ENCODE data around the gene CAMSAP3. TPM values are rescaled to one million over a fixed set of nuclear protein-coding genes. Genes with fewer than 3 reads are reported as not detected.
"Not testable (repeated sequence)": the region's sequence is repeated elsewhere in the genome, so short reads cannot be mapped to it uniquely, and the experiment has no call there.

Gene CAMSAP3
- total and polyA plus RNA-seq, 2 donors (not counting 1 experiment from before 2014, with no cell fraction given): 1.0 to 1.3 TPM

DNA sequence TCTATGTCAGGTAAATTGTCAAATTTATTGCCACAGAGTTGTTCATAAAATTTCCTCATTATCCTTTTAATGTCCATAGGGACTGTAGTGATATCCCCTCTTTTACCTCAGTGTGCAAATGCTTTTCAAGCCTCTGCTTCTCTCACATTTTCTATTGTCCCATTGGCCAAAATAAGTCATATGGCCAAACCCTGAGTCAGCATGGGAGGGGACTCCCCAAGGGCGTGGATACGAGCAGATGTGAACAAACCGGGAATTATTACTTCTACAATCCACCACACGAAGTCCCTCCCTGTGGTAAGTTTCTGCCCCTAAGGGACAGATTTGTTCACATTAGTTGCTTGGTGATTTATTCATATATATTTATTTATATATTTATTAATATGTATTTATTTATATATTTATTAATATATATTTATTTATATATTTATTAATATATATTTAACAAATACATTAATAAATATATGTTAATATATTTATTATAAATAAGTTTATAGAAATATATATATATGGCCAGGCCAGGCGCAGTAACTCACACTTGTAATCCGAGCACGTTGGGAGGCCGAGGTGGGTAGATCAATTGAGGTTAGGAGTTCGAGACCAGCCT, 20.1 kb upstream of the CAMSAP3 start:
- H2AFZ ChIP-seq (ENCODE audit: insufficient read depth, low read depth, low read length, poor library complexity, severe bottlenecking): no peak overlapping the region
- no peak overlapping the region for H3K4me2 ChIP-seq (replicated peaks; ENCODE audit: low read depth, low read length, poor library complexity, severe bottlenecking)
- no peaks in the 10 kb centered on the region for H3K36me3 ChIP-seq (replicated peaks in 1 of 2; ENCODE audit: control extremely low read depth in 1 of 2, control insufficient read depth in 1 of 2, extremely low read depth in 1 of 2, insufficient read depth in 2 of 2, low read length in 1 of 2)
- H4K20me1 ChIP-seq (ENCODE audit: control insufficient read depth, insufficient read depth, low read length, poor library complexity, severe bottlenecking): no peaks in the 10 kb centered on the region
- DNase-seq (no peak), ATAC-seq (ENCODE audit: low read depth) (no peak)
- Mint-ChIP-seq H3K9me3 (ENCODE audit: insufficient read depth) (no peaks in the 10 kb centered on the region), H3K27me3 (peaks cover 10% of the 10 kb centered on the region), H3K4me3 (no peak overlapping the region), H3K4me1 (no peaks in the 10 kb centered on the region), H3K27ac (no peak overlapping the region)
- CTCF ChIA-PET: no interaction called here
- H3K4me3 ChIP-seq (ENCODE audit: control extremely low read depth in 1 of 5, extremely low read depth in 1 of 5, insufficient read depth in 1 of 5, low read depth in 2 of 5, low read length in 4 of 5): no peak overlapping the region
- no peaks in the 10 kb centered on the region for H3K27me3 ChIP-seq (replicated peaks in 1 of 4; ENCODE audit: control extremely low read depth in 1 of 4, control insufficient read depth in 3 of 4, insufficient read depth in 4 of 4, low read length in 3 of 4)
- no peaks in the 10 kb centered on the region for H3K9me3 ChIP-seq (ENCODE audit: control extremely low read depth in 1 of 3, control insufficient read depth in 2 of 3, insufficient read depth in 1 of 3, low read length in 2 of 3)
- no CpG with 5 or more reads among the region's 9 CpGs for WGBS (ENCODE audit: insufficient coverage)
- no peak overlapping the region for H3K9ac ChIP-seq (ENCODE audit: low read length)
- no peaks in the 10 kb centered on the region for H3K4me1 ChIP-seq (ENCODE audit: control insufficient read depth in 2 of 2, insufficient read depth in 2 of 2, low read length in 2 of 2)
- no peak overlapping the region for H3K27ac ChIP-seq (ENCODE audit: low read length in 2 of 2)
- H3K79me2 ChIP-seq (ENCODE audit: control insufficient read depth, insufficient read depth, low read length): no peaks in the 10 kb centered on the region
- TF ChIP-seq EZH2 (IDR thresholded peaks at IDR 0.05; ENCODE audit: borderline replicate concordance, insufficient read depth, low read depth, low read length, poor library complexity, severe bottlenecking): no peak
- TF ChIP-seq, protein P1, sequence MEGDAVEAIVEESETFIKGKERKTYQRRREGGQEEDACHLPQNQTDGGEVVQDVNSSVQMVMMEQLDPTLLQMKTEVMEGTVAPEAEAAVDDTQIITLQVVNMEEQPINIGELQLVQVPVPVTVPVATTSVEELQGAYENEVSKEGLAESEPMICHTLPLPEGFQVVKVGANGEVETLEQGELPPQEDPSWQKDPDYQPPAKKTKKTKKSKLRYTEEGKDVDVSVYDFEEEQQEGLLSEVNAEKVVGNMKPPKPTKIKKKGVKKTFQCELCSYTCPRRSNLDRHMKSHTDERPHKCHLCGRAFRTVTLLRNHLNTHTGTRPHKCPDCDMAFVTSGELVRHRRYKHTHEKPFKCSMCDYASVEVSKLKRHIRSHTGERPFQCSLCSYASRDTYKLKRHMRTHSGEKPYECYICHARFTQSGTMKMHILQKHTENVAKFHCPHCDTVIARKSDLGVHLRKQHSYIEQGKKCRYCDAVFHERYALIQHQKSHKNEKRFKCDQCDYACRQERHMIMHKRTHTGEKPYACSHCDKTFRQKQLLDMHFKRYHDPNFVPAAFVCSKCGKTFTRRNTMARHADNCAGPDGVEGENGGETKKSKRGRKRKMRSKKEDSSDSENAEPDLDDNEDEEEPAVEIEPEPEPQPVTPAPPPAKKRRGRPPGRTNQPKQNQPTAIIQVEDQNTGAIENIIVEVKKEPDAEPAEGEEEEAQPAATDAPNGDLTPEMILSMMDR (IDR thresholded peaks at IDR 0.05): no peak
- intact Hi-C loops (cut with micrococcal nuclease): no loop called here
- POLR2A ChIA-PET: no interaction called here

DNA sequence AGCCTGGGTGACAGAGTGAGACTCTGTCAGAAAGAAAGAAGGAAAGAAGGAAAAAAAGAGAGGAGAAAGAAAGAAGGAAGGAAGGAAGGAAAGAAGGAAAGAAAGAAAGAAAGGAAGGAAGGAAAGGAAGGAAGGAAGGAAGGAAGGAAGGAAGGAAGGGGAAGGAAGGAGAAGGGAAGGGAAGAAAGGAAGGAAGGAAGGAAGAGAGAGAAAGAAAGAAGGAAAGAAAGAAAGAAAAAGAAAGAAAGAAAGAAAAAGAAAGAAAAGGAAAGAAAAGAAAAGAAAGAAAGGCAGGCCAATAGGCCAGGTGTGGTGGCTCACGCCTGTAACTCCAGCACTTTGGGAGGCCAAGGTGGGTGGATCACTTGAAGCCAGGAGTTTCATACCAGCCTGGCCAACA, 18.2 kb upstream of the CAMSAP3 start:
- ATAC-seq (ENCODE audit: low read depth): not testable (repeated sequence)

More for the DNA sequence above, 18.2 kb upstream of the CAMSAP3 start:
- peaks cover 10% of the 10 kb centered on the region for H3K27me3 Mint-ChIP-seq
- H3K9me3 ChIP-seq (ENCODE audit: control extremely low read depth in 1 of 3, control insufficient read depth in 2 of 3, insufficient read depth in 1 of 3, low read length in 2 of 3); H3K36me3 ChIP-seq (replicated peaks in 1 of 2; ENCODE audit: control extremely low read depth in 1 of 2, control insufficient read depth in 1 of 2, extremely low read depth in 1 of 2, insufficient read depth in 2 of 2, low read length in 1 of 2); H3K9ac ChIP-seq (ENCODE audit: low read length); H2AFZ ChIP-seq (ENCODE audit: insufficient read depth, low read depth, low read length, poor library complexity, severe bottlenecking); H3K9me3 Mint-ChIP-seq (ENCODE audit: insufficient read depth); DNase-seq; POLR2A ChIA-PET; H3K4me3 ChIP-seq (ENCODE audit: control extremely low read depth in 1 of 5, extremely low read depth in 1 of 5, insufficient read depth in 1 of 5, low read depth in 2 of 5, low read length in 4 of 5); H4K20me1 ChIP-seq (ENCODE audit: control insufficient read depth, insufficient read depth, low read length, poor library complexity, severe bottlenecking); H3K4me1 ChIP-seq (ENCODE audit: control insufficient read depth in 2 of 2, insufficient read depth in 2 of 2, low read length in 2 of 2); H3K27ac ChIP-seq (ENCODE audit: low read length in 2 of 2); H3K27me3 ChIP-seq (replicated peaks in 1 of 4; ENCODE audit: control extremely low read depth in 1 of 4, control insufficient read depth in 3 of 4, insufficient read depth in 4 of 4, low read length in 3 of 4); H3K79me2 ChIP-seq (ENCODE audit: control insufficient read depth, insufficient read depth, low read length); intact Hi-C loops (cut with micrococcal nuclease); H3K27ac Mint-ChIP-seq; H3K4me2 ChIP-seq (replicated peaks; ENCODE audit: low read depth, low read length, poor library complexity, severe bottlenecking); H3K4me1 Mint-ChIP-seq; H3K4me3 Mint-ChIP-seq: not testable (repeated sequence)
- 88% methylated on average over 1 of the region's 1 CpG for WGBS (ENCODE audit: insufficient coverage)
- CTCF ChIA-PET: interaction anchor here (1.3 kb wide), 1 partner anchor 9 kb away, joined by 4 read pairs; no protein-coding TSS in a partner anchor

Measured in B cell (primary cell).